Measurements from ENCODE around the gene FGD3. TPM values are rescaled to one million over a fixed set of nuclear protein-coding genes. Genes with fewer than 3 reads are reported as not detected.

Gene FGD3
- total RNA-seq, 4 donors from 2014 or later: 0.92 to 1.3 (median 0.97) TPM

GRCh38 chr9:93024986-93025630, 77.8 kb downstream of the FGD3 start:
- TF ChIP-seq CTCF (IDR thresholded peaks at IDR 0.05 in 4 of 5, conservative IDR thresholded peaks at IDR 0.05 in 1 of 5) (no peak), POLR2A (IDR thresholded peaks at IDR 0.05) (no peak)
- in situ Hi-C loops (cut with MboI; ENCODE audit: low sequenced_read_pairs in 4 of 4) (no loop called here), intact Hi-C loops (cut with DNase I; ENCODE audit: low total_unique reads) (no loop called here)
- DNase-seq (no peak), ATAC-seq (no peak)
- Histone ChIP-seq H3K4me1 (no peaks in the 10 kb centered on the region), H3K4me3 (no peak overlapping the region), H3K27ac (no peak overlapping the region), H3K36me3 (no peaks in the 10 kb centered on the region), H3K27me3 (no peaks in the 10 kb centered on the region), H3K9me3 (no peaks in the 10 kb centered on the region)

GRCh38 chr9:93025736-93026135, 78.4 kb downstream of the FGD3 start:
- in situ Hi-C loops (cut with MboI; ENCODE audit: low sequenced_read_pairs in 4 of 4): no loop called here

GRCh38 chr9:93026640-93027039, 79.3 kb downstream of the FGD3 start:
- H3K9me3 ChIP-seq: no peaks in the 10 kb centered on the region
- no peak overlapping the region for H3K27ac ChIP-seq
- DNase-seq (no peak), ATAC-seq (no peak)
- intact Hi-C loops (cut with DNase I; ENCODE audit: low total_unique reads) (no loop called here), in situ Hi-C loops (cut with MboI; ENCODE audit: low sequenced_read_pairs in 4 of 4) (no loop called here)
- H3K36me3 ChIP-seq: no peaks in the 10 kb centered on the region
- no peaks in the 10 kb centered on the region for H3K27me3 ChIP-seq
- TF ChIP-seq CTCF (IDR thresholded peaks at IDR 0.05 in 4 of 5, conservative IDR thresholded peaks at IDR 0.05 in 1 of 5): no peak
- TF ChIP-seq POLR2A (IDR thresholded peaks at IDR 0.05): no peak
- H3K4me1 ChIP-seq: no peaks in the 10 kb centered on the region
- no peak overlapping the region for H3K4me3 ChIP-seq

More at GRCh38 chr9:93025736-93026135, 78.4 kb downstream of the FGD3 start:
- TF ChIP-seq POLR2A (IDR thresholded peaks at IDR 0.05): no peak
- no peak for TF ChIP-seq CTCF (IDR thresholded peaks at IDR 0.05 in 4 of 5, conservative IDR thresholded peaks at IDR 0.05 in 1 of 5)
- Histone ChIP-seq H3K4me1 (no peaks in the 10 kb centered on the region), H3K27ac (no peak overlapping the region), H3K36me3 (no peaks in the 10 kb centered on the region), H3K9me3 (no peaks in the 10 kb centered on the region), H3K4me3 (no peak overlapping the region), H3K27me3 (no peaks in the 10 kb centered on the region)
- DNase-seq: no peak
- intact Hi-C loops (cut with DNase I; ENCODE audit: low total_unique reads): no loop called here
- ATAC-seq: no peak

GRCh38 chr9:93027750-93028149, 80.4 kb downstream of the FGD3 start:
- no peak for TF ChIP-seq CTCF (IDR thresholded peaks at IDR 0.05 in 4 of 5, conservative IDR thresholded peaks at IDR 0.05 in 1 of 5)
- TF ChIP-seq POLR2A (IDR thresholded peaks at IDR 0.05): no peak
- no peak overlapping the region for H3K4me3 ChIP-seq
- intact Hi-C loops (cut with DNase I; ENCODE audit: low total_unique reads): no loop called here
- H3K36me3 ChIP-seq: no peaks in the 10 kb centered on the region
- H3K4me1 ChIP-seq: no peaks in the 10 kb centered on the region
- no peak for DNase-seq
- no peaks in the 10 kb centered on the region for H3K27me3 ChIP-seq
- H3K9me3 ChIP-seq: no peaks in the 10 kb centered on the region
- in situ Hi-C loops (cut with MboI; ENCODE audit: low sequenced_read_pairs in 4 of 4): no loop called here
- no peak for ATAC-seq
- no peak overlapping the region for H3K27ac ChIP-seq
